ENCODE data around the gene CPLX1.

DNA sequence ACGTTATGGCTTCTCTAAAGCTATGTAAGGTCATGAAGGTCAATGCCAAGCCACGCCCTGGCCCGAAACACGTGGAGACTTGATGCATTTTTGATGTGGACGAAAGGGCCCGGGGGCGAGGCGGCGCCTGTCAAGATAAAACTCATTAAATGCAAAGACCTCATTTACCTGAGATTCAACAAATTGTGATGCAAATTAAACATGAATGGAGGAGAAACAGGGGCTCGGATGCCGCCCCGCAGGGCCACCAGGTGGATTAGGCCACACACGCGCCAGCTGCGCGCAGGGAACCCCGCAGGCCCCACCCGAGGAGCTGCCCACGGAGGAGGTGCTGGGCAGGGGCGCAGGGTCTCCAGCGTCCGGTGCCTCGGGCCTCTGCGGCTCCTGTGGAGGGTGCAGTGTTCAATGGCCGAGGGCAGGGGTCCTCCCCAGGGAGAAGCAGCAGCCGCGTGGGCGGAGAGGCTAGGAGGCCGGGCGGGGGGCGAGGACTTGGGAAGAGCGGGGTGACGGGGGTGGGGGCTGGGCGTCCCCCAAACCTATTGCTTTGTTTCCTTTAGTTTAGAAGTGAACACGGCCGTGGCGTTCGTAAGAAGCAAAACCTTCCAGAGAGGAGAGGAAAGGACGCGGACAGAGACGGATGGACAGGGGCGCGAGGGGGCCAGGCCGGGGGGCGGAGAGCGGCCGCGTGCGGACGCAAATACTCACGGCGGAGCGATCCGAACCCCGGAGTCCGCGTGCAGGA, 40.4 kb downstream of the CPLX1 start:
- TF ChIP-seq POLR2A (IDR thresholded peaks at IDR 0.05): no peak
- TF ChIP-seq, protein P1, sequence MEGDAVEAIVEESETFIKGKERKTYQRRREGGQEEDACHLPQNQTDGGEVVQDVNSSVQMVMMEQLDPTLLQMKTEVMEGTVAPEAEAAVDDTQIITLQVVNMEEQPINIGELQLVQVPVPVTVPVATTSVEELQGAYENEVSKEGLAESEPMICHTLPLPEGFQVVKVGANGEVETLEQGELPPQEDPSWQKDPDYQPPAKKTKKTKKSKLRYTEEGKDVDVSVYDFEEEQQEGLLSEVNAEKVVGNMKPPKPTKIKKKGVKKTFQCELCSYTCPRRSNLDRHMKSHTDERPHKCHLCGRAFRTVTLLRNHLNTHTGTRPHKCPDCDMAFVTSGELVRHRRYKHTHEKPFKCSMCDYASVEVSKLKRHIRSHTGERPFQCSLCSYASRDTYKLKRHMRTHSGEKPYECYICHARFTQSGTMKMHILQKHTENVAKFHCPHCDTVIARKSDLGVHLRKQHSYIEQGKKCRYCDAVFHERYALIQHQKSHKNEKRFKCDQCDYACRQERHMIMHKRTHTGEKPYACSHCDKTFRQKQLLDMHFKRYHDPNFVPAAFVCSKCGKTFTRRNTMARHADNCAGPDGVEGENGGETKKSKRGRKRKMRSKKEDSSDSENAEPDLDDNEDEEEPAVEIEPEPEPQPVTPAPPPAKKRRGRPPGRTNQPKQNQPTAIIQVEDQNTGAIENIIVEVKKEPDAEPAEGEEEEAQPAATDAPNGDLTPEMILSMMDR (IDR thresholded peaks at IDR 0.05): no peak

Measured in testis (tissue), 2 donors.